ENCODE data around the gene TOX3.

The TOX3 gene

GRCh38 chr16:52408191-52408845 lies 138.6 kb downstream of the TOX3 start:
- no peak for DNase-seq
- no peak overlapping the region for H3K4me3 Mint-ChIP-seq
- H3K27ac Mint-ChIP-seq, result no peak overlapping the region
- peaks cover 15% of the 10 kb centered on the region for H3K9me3 Mint-ChIP-seq
- no peaks in the 10 kb centered on the region for H3K27me3 Mint-ChIP-seq
- no peaks in the 10 kb centered on the region for H3K36me3 Mint-ChIP-seq (ENCODE audit: low read depth)
- H3K4me1 Mint-ChIP-seq (ENCODE audit: low read depth), result no peaks in the 10 kb centered on the region

DNA sequence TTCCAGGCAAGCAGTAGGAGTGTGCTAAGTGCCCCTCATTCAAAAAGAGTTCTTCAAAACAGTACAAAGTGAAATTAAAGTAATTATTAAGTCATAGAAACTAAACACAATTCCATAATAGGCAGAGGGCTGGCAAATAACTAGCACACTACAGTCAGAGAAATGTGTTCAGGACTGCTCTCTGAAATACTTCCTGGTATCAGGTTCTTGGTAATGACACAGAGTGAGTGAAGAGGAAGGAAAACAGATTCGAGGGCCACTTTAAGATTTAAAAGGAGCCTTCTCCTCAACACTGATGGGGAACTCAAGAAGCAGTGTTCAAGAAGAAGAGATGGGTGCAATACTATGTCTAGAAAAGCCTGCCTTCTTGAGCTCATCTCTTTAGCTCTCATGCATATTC lies 139.2 kb downstream of the TOX3 start:
- Mint-ChIP-seq H3K4me3 (no peak overlapping the region), H3K9me3 (peaks cover 15% of the 10 kb centered on the region), H3K27me3 (no peaks in the 10 kb centered on the region), H3K36me3 (ENCODE audit: low read depth) (no peaks in the 10 kb centered on the region), H3K27ac (no peak overlapping the region), H3K4me1 (ENCODE audit: low read depth) (no peaks in the 10 kb centered on the region)
- DNase-seq, result no peak

DNA sequence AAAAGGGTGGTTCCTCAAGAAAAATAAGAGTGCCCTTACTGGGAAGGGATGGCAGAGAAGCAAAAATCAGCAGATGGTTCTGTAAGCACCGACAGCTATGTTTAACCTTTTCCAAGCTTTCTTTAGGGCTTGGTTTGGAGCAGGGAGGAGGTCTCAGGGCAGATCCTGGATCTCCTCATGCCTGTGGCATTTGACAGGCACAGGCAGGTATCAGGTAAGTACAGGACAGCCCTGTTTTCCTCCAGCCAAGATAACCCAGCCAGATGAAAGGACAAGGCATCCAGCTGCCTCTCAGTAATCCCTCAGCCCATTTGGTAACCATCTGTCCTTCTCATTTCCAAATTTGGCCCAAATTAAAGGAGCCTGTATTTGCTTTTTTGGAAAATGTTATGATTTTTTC lies 141.5 kb downstream of the TOX3 start:
- Mint-ChIP-seq H3K9me3 (peaks cover 8% of the 10 kb centered on the region), H3K27me3 (no peaks in the 10 kb centered on the region), H3K27ac (no peak overlapping the region), H3K36me3 (ENCODE audit: low read depth) (no peaks in the 10 kb centered on the region), H3K4me3 (no peak overlapping the region), H3K4me1 (ENCODE audit: low read depth) (no peaks in the 10 kb centered on the region)
- DNase-seq, result no peak

DNA sequence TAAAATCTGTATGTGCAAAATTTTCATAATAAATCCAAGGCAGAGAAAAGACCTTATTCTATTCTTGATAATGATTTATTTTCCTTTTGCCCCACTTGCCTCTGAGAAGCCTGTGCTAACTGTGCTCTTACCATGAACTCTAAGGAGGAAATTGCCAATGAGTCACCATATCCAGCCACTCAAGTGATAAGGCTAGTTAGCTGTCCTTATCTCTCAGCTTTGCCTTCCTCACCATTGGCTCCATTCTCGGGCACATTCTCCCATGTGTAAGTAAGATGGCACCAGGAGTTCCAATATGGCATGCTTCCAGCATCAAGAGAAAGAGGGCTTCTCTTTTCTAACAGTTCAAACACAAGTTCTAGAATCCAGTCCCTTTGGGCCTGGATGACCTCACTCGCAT lies 142.4 kb downstream of the TOX3 start:
- DNase-seq, result no peak
- no peaks in the 10 kb centered on the region for H3K36me3 Mint-ChIP-seq (ENCODE audit: low read depth)
- H3K9me3 Mint-ChIP-seq, result peaks cover 7% of the 10 kb centered on the region
- no peak overlapping the region for H3K27ac Mint-ChIP-seq
- no peak overlapping the region for H3K4me3 Mint-ChIP-seq
- no peaks in the 10 kb centered on the region for H3K4me1 Mint-ChIP-seq (ENCODE audit: low read depth)
- no peaks in the 10 kb centered on the region for H3K27me3 Mint-ChIP-seq

DNA sequence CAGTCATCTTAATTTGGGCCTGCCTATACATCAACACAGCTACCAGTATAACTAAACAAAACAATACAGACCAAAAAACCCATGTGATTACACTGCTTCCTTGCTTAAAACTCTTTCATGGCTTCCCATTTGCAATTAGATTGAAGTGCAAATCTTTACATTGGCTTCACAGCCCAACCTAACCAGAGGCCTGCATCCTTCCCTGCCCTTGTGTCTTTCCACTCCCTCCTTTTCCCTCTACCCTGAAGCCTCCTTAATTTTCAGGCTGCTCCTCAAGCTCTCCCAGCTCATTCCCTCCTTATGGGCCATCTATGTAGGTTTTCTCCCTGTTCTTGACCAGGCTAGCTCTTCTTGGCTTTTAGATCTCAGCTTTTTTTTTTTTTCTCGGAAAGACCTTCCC lies 147.8 kb downstream of the TOX3 start:
- DNase-seq, result no peak
- Mint-ChIP-seq H3K4me1 (ENCODE audit: low read depth) (no peaks in the 10 kb centered on the region), H3K36me3 (ENCODE audit: low read depth) (no peaks in the 10 kb centered on the region), H3K27me3 (no peaks in the 10 kb centered on the region), H3K9me3 (peaks cover 4% of the 10 kb centered on the region), H3K27ac (no peak overlapping the region), H3K4me3 (no peak overlapping the region)

DNA sequence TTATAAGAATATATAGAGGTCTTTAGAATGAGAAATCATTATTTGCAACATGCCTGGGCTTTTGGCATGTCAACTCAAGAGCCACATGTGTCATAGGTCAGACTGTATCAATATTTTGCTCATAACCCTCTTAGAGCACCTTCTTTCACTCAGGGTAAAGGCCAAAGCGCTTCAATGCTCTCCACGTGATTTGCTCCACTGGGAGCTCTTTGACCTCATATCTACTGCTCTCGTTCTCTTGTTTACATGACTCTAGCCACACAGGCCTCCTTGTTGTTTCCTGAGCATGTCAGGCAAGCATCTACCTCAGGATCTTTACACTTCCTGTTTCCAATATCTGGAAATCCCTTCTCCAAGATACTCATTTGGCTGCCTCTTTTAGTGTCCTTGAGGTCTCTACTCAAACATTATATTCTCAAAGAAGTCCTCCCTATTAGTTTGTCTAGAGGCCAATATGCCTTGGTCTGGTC lies 148.4 kb downstream of the TOX3 start:
- H3K27ac Mint-ChIP-seq, result no peak overlapping the region
- no peak overlapping the region for H3K4me3 Mint-ChIP-seq
- peaks cover 4% of the 10 kb centered on the region for H3K9me3 Mint-ChIP-seq
- no peaks in the 10 kb centered on the region for H3K4me1 Mint-ChIP-seq (ENCODE audit: low read depth)
- no peaks in the 10 kb centered on the region for H3K36me3 Mint-ChIP-seq (ENCODE audit: low read depth)
- no peak for DNase-seq
- H3K27me3 Mint-ChIP-seq, result no peaks in the 10 kb centered on the region

DNA sequence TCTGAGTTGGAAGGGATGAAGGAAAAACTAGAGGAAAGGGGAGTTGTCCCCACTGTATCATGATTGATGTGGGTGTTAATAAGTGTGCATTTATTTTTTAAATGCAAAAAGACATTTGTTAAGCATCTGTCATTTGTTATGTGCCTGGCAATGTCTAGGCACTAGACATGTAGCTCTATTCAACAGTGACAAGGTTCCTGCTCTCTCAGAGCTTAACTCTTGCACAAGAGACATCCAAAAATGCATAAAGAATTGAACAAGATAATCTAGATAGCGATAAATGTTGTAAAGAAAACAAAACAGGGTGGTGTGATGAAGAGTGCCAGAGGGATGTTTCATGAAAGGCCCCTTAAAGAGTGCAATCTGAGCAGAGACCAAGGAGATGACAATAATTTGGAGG lies 148.9 kb downstream of the TOX3 start:
- H3K36me3 Mint-ChIP-seq (ENCODE audit: low read depth), result no peaks in the 10 kb centered on the region
- no peak overlapping the region for H3K4me3 Mint-ChIP-seq
- H3K4me1 Mint-ChIP-seq (ENCODE audit: low read depth), result no peaks in the 10 kb centered on the region
- DNase-seq, result no peak
- H3K27ac Mint-ChIP-seq, result no peak overlapping the region
- no peaks in the 10 kb centered on the region for H3K27me3 Mint-ChIP-seq
- peaks cover 4% of the 10 kb centered on the region for H3K9me3 Mint-ChIP-seq

DNA sequence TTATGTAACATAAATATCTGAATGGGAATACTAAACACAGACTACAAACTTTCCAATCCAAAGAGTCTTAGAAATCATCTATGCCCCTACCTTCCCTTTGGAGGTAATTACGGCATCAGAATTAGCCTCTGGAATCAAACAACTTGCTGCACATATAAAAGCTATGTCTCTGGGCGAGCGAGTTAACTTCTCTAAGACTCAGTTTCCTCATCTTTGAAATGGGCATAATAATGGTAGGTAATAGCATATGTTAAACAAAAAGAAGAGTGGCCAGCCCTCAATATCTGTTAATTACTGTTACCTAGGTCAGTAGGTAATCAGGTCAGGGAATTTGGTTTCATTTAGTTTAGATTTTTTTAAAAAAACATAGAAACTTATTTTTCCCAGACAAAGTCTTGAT lies 153.5 kb downstream of the TOX3 start:
- DNase-seq, result no peak
- H3K27ac Mint-ChIP-seq, result no peak overlapping the region
- H3K4me3 Mint-ChIP-seq, result no peak overlapping the region
- H3K9me3 Mint-ChIP-seq, result peaks cover 17% of the 10 kb centered on the region
- no peaks in the 10 kb centered on the region for H3K4me1 Mint-ChIP-seq (ENCODE audit: low read depth)
- H3K27me3 Mint-ChIP-seq, result no peaks in the 10 kb centered on the region
- H3K36me3 Mint-ChIP-seq (ENCODE audit: low read depth), result no peaks in the 10 kb centered on the region

- DNase-seq, result no peak
- H3K4me1 Mint-ChIP-seq (ENCODE audit: low read depth), result no peaks in the 10 kb centered on the region
- no peaks in the 10 kb centered on the region for H3K27me3 Mint-ChIP-seq
- H3K27ac Mint-ChIP-seq, result no peak overlapping the region
- peaks cover 17% of the 10 kb centered on the region for H3K9me3 Mint-ChIP-seq
- H3K4me3 Mint-ChIP-seq, result no peak overlapping the region
- no peaks in the 10 kb centered on the region for H3K36me3 Mint-ChIP-seq (ENCODE audit: low read depth)
Observed at GRCh38 chr16:52389045-52389444, 157.9 kb downstream of the TOX3 start.
